ENCODE data around the gene ARHGAP40.

DNA sequence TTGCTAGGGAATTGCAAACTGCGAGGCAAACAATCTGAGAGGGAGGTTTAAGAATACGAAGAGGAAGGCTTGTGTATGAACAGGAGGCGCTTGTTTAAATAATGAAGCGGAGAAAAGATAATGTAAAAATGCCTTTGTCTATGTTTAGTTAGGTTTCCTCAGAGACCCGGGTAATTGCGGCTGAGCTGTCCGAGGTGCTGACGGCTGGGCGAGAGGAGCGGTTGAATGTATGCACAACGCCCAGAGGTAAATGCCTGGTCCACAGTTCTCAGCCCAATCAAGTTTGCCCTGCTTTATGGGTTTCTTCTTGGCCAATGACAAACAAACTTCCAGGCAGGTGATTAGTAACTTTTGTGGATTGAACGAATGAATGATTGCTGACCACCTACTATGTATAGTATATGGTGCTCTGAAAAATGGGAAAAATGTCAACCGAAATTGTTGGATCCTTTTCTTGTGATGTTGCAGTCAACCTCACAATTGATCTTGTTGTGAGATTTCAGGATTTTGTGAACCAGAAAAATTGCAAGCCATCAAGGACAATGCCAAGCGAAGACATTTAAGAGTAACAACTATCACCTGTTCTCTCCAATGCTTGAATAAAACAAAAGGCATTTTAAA lies 84.4 kb downstream of the ARHGAP40 start:
- TF ChIP-seq, protein P1, sequence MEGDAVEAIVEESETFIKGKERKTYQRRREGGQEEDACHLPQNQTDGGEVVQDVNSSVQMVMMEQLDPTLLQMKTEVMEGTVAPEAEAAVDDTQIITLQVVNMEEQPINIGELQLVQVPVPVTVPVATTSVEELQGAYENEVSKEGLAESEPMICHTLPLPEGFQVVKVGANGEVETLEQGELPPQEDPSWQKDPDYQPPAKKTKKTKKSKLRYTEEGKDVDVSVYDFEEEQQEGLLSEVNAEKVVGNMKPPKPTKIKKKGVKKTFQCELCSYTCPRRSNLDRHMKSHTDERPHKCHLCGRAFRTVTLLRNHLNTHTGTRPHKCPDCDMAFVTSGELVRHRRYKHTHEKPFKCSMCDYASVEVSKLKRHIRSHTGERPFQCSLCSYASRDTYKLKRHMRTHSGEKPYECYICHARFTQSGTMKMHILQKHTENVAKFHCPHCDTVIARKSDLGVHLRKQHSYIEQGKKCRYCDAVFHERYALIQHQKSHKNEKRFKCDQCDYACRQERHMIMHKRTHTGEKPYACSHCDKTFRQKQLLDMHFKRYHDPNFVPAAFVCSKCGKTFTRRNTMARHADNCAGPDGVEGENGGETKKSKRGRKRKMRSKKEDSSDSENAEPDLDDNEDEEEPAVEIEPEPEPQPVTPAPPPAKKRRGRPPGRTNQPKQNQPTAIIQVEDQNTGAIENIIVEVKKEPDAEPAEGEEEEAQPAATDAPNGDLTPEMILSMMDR (conservative IDR thresholded peaks at IDR 0.05 in 1 of 2, IDR thresholded peaks at IDR 0.05 in 1 of 2; ENCODE audit: low read depth in 1 of 2, low read length in 2 of 2), result no peak
- TF ChIP-seq EZH2 (IDR thresholded peaks at IDR 0.05; ENCODE audit: low read length, missing control alignments), result no peak
